Measurements from ENCODE around the gene ZFP92.

DNA sequence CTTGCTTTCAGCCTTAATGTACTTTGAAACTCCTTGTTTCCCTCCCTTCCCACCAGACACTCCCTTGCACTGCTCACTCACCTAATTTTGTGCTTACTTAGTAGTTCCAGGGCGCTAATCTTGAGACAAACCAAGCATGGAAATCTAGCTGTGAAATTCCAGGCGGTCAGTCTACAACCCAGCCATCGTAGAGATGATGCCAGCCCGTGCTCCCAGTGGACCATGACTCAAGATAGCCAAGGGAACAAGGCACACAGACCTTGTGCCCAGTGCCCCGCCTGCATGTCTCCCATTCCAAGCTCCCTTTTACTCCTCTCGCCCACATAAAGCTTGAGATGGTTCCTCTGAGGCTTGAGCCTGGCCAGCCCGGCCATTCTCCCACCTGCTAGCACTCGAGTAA is 23.5 kb downstream of the ZFP92 start:
- TF ChIP-seq POLR2A (IDR thresholded peaks at IDR 0.05; ENCODE audit: low read depth, low read length): no peak
- no peak for TF ChIP-seq POLR2AphosphoS5 (IDR thresholded peaks at IDR 0.05; ENCODE audit: low read depth, low read length)
- TF ChIP-seq TAF1 (IDR thresholded peaks at IDR 0.05; ENCODE audit: borderline replicate concordance, low read depth, low read length): no peak
